ENCODE data around the gene E2F1. TPM values are rescaled to one million over a fixed set of nuclear protein-coding genes. Genes with fewer than 3 reads are reported as not detected.

The E2F1 gene
- total RNA-seq, 1 donor from 2014 or later = 66.0 TPM

DNA sequence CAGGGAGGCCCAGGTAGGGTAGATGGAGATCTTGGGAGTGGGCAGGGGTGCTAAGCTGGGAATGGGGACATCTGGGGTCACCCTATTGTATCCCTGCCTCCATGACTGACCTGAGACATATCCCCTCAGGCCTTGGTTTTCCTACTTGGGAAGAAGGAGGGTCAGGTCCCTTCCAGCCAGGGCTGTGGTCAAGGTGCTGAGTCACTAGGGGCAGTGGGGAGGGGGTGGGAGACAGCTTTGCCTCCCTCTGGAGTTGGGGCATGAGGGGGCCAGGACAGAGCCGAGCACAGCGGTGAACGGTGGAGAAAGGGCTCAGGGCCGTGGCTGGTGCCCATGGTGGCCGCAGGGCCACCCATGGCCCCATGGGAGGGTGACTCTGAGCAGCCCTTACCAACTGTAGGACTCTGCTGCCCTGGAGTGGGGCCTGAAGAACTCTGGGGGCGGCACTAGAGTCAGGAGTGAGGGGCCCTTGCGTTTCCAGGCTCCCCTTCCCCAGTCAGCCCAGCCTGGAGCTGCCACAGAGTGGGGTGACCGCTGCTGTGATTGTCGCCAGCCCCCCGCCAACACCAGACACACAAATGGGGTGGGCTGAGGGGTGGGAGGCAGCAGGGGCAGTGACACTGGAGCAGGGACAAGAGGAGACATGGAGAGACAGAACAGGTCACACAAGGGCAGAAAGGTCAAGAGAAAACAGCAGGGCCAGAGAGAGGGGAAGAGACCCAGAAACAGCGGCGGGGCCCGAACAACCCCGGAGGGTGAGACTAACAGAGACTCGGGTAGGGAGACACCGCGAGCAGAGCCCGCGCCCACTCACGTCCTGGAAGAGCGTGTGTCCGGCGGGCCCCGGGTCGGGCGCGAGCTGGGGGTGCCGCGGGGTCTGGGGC lies 12.5 kb downstream of the E2F1 start:
- Mint-ChIP-seq H3K4me1 (ENCODE audit: low read depth, unreplicated experiment) (peaks cover 41% of the 10 kb centered on the region), H3K27ac (ENCODE audit: unreplicated experiment) (peak overlapping the region; percentile 86), H3K27me3 (ENCODE audit: unreplicated experiment) (peaks cover 12% of the 10 kb centered on the region), H3K4me3 (ENCODE audit: unreplicated experiment) (peak overlapping the region; percentile 92), H3K36me3 (ENCODE audit: unreplicated experiment) (no peaks in the 10 kb centered on the region), H3K9me3 (ENCODE audit: unreplicated experiment) (peaks cover 11% of the 10 kb centered on the region)
- no peak for DNase-seq
- TF ChIP-seq, protein P1, sequence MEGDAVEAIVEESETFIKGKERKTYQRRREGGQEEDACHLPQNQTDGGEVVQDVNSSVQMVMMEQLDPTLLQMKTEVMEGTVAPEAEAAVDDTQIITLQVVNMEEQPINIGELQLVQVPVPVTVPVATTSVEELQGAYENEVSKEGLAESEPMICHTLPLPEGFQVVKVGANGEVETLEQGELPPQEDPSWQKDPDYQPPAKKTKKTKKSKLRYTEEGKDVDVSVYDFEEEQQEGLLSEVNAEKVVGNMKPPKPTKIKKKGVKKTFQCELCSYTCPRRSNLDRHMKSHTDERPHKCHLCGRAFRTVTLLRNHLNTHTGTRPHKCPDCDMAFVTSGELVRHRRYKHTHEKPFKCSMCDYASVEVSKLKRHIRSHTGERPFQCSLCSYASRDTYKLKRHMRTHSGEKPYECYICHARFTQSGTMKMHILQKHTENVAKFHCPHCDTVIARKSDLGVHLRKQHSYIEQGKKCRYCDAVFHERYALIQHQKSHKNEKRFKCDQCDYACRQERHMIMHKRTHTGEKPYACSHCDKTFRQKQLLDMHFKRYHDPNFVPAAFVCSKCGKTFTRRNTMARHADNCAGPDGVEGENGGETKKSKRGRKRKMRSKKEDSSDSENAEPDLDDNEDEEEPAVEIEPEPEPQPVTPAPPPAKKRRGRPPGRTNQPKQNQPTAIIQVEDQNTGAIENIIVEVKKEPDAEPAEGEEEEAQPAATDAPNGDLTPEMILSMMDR (IDR thresholded peaks at IDR 0.05; ENCODE audit: partially characterized antibody, unreplicated experiment) = no peak

GRCh38 chr20:33673114-33673409 lies 13.1 kb downstream of the E2F1 start:
- Mint-ChIP-seq H3K36me3 (ENCODE audit: unreplicated experiment) (no peaks in the 10 kb centered on the region), H3K27ac (ENCODE audit: unreplicated experiment) (peak overlapping the region; percentile 86), H3K9me3 (ENCODE audit: unreplicated experiment) (peaks cover 11% of the 10 kb centered on the region), H3K27me3 (ENCODE audit: unreplicated experiment) (peaks cover 11% of the 10 kb centered on the region), H3K4me1 (ENCODE audit: low read depth, unreplicated experiment) (peaks cover 39% of the 10 kb centered on the region), H3K4me3 (ENCODE audit: unreplicated experiment) (peak overlapping the region; percentile 92)
- DNase-seq = no peak
- TF ChIP-seq, protein P1 (IDR thresholded peaks at IDR 0.05; ENCODE audit: partially characterized antibody, unreplicated experiment) = no peak

DNA sequence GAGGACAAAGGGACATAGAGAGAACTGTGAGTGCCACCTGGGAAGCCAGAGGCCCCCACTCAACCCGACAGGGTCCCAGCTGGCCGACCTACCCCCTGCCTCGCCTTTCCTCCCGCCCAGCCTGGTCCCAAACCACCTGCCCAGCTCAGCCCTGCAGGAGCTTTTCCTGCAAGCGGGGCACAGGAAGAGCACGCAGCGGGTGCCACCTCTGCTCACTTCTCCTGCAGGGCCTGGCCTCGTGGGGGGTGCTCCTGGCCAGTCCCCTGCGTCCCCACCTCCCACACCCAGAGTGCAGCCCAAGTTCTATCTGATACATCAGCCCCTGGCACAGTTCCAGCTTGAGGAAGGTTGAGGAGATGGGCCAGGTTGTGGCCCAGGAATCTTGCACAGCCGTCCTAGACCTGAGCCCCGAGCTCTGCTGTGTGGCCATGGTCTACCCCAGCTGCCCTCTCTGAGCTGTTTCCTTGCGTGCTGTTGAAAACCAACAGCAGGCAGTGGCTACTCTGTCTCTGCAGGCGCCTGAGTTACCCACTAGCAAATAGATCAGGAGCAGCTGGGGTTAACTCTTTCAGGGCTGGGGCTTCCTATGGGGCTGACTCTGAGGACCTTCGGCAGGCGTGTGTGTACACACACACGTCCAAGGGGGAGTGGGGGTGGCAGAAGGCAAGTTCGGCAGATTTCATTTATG lies 13.6 kb downstream of the E2F1 start:
- Mint-ChIP-seq H3K4me3 (ENCODE audit: unreplicated experiment) (peak overlapping the region; percentile 92), H3K9me3 (ENCODE audit: unreplicated experiment) (peaks cover 11% of the 10 kb centered on the region), H3K36me3 (ENCODE audit: unreplicated experiment) (no peaks in the 10 kb centered on the region), H3K27ac (ENCODE audit: unreplicated experiment) (peak overlapping the region; percentile 86), H3K27me3 (ENCODE audit: unreplicated experiment) (peaks cover 11% of the 10 kb centered on the region), H3K4me1 (ENCODE audit: low read depth, unreplicated experiment) (peaks cover 37% of the 10 kb centered on the region)
- peak; percentile 50 for DNase-seq
- TF ChIP-seq, protein P1 (IDR thresholded peaks at IDR 0.05; ENCODE audit: partially characterized antibody, unreplicated experiment) = no peak

DNA sequence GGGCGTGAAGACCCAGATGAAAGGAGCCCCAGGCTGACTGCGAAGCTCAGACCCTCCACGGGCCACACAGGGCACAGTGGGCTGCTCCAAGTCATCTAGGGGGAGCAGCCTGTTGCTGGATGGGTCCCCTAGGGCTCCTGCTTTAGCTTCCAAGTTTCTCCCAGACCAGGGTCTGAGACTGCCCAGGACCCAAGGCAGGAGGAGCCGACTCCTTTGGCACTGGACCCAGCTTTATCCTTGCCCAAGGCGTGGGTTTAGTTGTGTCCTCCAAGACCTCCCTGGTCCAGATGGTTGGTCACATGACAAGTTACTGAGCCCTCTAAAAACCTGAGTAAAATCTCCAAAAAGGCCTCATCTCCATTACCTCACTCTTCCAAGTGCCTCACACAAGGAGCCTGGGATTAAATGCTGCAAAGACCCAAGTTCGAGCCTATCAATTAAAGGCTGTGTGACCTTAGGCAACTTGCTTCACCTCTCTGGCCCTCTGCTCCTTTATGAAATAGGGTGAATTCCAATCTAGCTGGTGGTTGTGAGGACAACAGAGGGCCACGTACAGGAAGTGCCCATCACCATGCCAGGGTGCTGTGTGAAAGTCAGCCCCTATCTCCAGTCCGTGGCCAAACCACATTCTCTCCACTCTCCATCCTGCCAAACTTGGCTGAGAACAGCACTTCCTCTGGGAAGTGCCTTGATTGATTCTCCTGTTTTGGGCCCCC lies 14.5 kb downstream of the E2F1 start:
- TF ChIP-seq, protein P1 (IDR thresholded peaks at IDR 0.05; ENCODE audit: partially characterized antibody, unreplicated experiment) = no peak
- H3K9me3 Mint-ChIP-seq (ENCODE audit: unreplicated experiment) = peaks cover 12% of the 10 kb centered on the region
- no peaks in the 10 kb centered on the region for H3K36me3 Mint-ChIP-seq (ENCODE audit: unreplicated experiment)
- peak overlapping the region; percentile 92 for H3K4me3 Mint-ChIP-seq (ENCODE audit: unreplicated experiment)
- no peak for DNase-seq
- peaks cover 37% of the 10 kb centered on the region for H3K4me1 Mint-ChIP-seq (ENCODE audit: low read depth, unreplicated experiment)
- peak overlapping the region; percentile 86 for H3K27ac Mint-ChIP-seq (ENCODE audit: unreplicated experiment)
- H3K27me3 Mint-ChIP-seq (ENCODE audit: unreplicated experiment) = peaks cover 9% of the 10 kb centered on the region

Data from glutamatergic neuron (in vitro differentiated cells).